Measurements from ENCODE around the gene RNF103. TPM values are rescaled to one million over a fixed set of nuclear protein-coding genes. Genes with fewer than 3 reads are reported as not detected.

The RNF103 gene
- total and polyA plus RNA-seq, 2 of the 13 experiments (the other 11 are each of a cell fraction or from before 2014, with no cell fraction given): 19.8 to 21.1 TPM

- no peak for TF ChIP-seq ZNF142 (CRISPR knock-in tag; IDR thresholded peaks at IDR 0.05)
- TF ChIP-seq TRIM24 (CRISPR knock-in tag; IDR thresholded peaks at IDR 0.05): no peak
- no peak for TF ChIP-seq JUND (CRISPR knock-in tag; IDR thresholded peaks at IDR 0.05)
- TF ChIP-seq KLF13 (CRISPR knock-in tag; IDR thresholded peaks at IDR 0.05): no peak
- TF ChIP-seq ZNF292 (CRISPR knock-in tag; IDR thresholded peaks at IDR 0.05; ENCODE audit: borderline replicate concordance, low read depth): peak; percentile 57; the same call in 1 of the 2 replicates
- no peak for TF ChIP-seq ATF6 (CRISPR knock-in tag; conservative IDR thresholded peaks at IDR 0.05)
- TF ChIP-seq NFKBIZ (CRISPR knock-in tag; IDR thresholded peaks at IDR 0.05): no peak
- TF ChIP-seq YEATS2 (CRISPR knock-in tag; IDR thresholded peaks at IDR 0.05; ENCODE audit: borderline replicate concordance): no peak
- TF ChIP-seq PRMT3 (CRISPR knock-in tag; IDR thresholded peaks at IDR 0.05; ENCODE audit: borderline replicate concordance, low read depth): no peak
- 0 out of 2 replicates have a peak, but pooled peaks have one; percentile 43 for TF ChIP-seq TMF1 (CRISPR knock-in tag; IDR thresholded peaks at IDR 0.05; ENCODE audit: low read depth)
- no peak for TF ChIP-seq SIX4 (CRISPR knock-in tag; IDR thresholded peaks at IDR 0.05)
- no peak for TF ChIP-seq ZNF510 (CRISPR knock-in tag; IDR thresholded peaks at IDR 0.05; ENCODE audit: low read depth)
- no peak for TF ChIP-seq NFYC (CRISPR knock-in tag; IDR thresholded peaks at IDR 0.05)
- no peak for TF ChIP-seq PBX2 (CRISPR knock-in tag; IDR thresholded peaks at IDR 0.05)
- TF ChIP-seq EED (CRISPR knock-in tag; IDR thresholded peaks at IDR 0.05): no peak
- TF ChIP-seq ZNF317 (CRISPR knock-in tag; IDR thresholded peaks at IDR 0.05): 0 out of 2 replicates have a peak, but pooled peaks have one; percentile 37
- TF ChIP-seq NR2F2 (IDR thresholded peaks at IDR 0.05; ENCODE audit: borderline replicate concordance, low read depth): no peak; the same call in 1 of the 2 replicates
- no peak for TF ChIP-seq CCAR2 (optimal IDR thresholded peaks at IDR 0.05; ENCODE audit: low read depth, low read length)
- TF ChIP-seq ZNF775 (CRISPR knock-in tag; IDR thresholded peaks at IDR 0.05; ENCODE audit: borderline replicate concordance): no peak
Measured at GRCh38 chr2:86649119-86649947, 25.7 kb upstream of the RNF103 start (continued).

Measured in HepG2 (cell line).